Choroid plexus epithelial cell (primary cell): Measurements from ENCODE around the gene CNTN5.
A peak's percentile ranks its signal among the peaks of the same experiment; 100 is the strongest.

Experiments
- DNase-seq: peaks from one replicate; pipeline ENCODE4 v3.0.0-alpha.2; 2010; ENCODE audit warnings: low read depth
- H3K4me3 ChIP-seq: 2 replicates; pipeline ENCODE4 v1.5.1; 2011; ENCODE audit warnings: low read depth, mild to moderate bottlenecking, control low read depth, low read length, moderate library complexity
- TF ChIP-seq, protein P1 (sequence below): conservative IDR thresholded peaks from 2 replicates; pipeline ENCODE4 v1.5.1; 2011; ENCODE audit warnings: low read depth, mild to moderate bottlenecking, control low read depth, inconsistent platforms, low read length, moderate library complexity

The CNTN5 gene

DNA sequence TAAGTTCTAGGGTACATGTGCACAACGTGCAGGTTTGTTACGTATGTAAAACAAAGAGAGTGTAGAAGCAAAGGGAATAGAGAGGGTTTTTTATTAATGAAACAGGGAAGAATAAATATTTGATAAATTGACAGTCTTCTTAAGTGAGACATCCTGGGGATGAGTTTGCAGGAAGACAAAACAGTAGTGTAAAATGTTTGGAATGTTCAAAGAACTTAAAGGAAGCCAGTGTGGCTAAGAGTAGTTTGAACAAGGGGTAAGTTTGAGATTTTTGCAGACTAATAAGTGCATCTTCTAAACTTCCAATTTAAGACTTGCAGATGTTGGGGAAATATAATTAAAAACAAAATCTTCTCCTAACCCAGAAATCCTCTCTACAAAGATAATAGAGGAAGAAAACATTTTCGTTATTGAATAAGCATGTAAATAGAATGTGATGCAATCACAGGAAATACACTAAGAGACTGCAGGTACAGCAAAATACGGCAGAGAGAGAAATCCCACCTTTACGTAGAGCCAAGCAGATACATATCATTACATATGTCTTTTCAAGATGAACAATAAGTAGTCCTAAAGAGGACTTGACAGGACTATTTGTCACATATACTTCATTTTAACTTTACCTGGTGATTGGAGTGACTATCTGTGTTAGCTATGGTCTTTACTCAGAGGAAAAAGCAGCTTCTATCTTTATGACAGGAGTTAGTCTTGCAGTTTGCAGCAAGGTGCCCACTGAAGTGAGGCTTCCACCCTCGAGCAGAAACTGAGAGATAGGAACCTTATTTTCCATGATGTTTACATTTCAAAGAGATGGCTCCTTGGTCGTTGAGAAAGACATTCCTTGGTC, 402.1 kb downstream of the CNTN5 start:
- peak; percentile 43 for DNase-seq
- H3K4me3 ChIP-seq: no peak overlapping the region
- TF ChIP-seq, protein P1, sequence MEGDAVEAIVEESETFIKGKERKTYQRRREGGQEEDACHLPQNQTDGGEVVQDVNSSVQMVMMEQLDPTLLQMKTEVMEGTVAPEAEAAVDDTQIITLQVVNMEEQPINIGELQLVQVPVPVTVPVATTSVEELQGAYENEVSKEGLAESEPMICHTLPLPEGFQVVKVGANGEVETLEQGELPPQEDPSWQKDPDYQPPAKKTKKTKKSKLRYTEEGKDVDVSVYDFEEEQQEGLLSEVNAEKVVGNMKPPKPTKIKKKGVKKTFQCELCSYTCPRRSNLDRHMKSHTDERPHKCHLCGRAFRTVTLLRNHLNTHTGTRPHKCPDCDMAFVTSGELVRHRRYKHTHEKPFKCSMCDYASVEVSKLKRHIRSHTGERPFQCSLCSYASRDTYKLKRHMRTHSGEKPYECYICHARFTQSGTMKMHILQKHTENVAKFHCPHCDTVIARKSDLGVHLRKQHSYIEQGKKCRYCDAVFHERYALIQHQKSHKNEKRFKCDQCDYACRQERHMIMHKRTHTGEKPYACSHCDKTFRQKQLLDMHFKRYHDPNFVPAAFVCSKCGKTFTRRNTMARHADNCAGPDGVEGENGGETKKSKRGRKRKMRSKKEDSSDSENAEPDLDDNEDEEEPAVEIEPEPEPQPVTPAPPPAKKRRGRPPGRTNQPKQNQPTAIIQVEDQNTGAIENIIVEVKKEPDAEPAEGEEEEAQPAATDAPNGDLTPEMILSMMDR: no peak

DNA sequence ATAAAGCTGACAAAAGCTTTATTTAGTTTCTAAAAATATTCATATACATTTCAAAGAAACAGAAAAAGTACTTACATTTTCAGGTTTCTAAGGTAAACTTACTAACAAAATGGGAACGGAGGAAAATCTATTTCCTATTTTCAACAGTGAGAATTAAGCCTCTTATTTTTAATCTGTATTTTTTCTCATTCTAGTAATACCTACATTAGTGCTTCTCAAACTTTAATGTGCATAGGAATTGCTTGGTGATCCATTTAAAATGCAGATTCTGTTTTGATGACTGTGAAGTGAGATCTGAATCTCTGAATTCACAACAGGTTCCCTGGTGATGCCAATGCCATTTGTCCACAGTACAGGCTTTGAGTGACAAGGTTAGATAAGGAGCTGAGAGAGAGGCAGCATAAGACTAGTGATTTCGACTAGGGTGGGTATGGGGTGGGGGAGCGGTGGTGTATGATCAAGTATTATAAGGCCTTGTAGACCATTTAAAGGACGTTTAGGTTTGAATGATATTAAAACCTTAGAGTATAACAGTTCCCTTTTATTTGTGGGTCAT, 402.8 kb downstream of the CNTN5 start:
- DNase-seq: no peak
- H3K4me3 ChIP-seq: no peak overlapping the region
- TF ChIP-seq, protein P1: no peak

- TF ChIP-seq, protein P1: no peak
Observed at GRCh38 chr11:99424313-99425084, 403.8 kb downstream of the CNTN5 start.

GRCh38 chr11:99425596-99425995, 404.8 kb downstream of the CNTN5 start:
- TF ChIP-seq, protein P1: no peak
- no peak overlapping the region for H3K4me3 ChIP-seq
- DNase-seq: no peak

More at GRCh38 chr11:99424313-99425084, 403.8 kb downstream of the CNTN5 start:
- no peak overlapping the region for H3K4me3 ChIP-seq
- no peak for DNase-seq

- no peak overlapping the region for H3K4me3 ChIP-seq
- TF ChIP-seq, protein P1: no peak
- no peak for DNase-seq
Observed at GRCh38 chr11:99432677-99433076, 411.9 kb downstream of the CNTN5 start.

DNA sequence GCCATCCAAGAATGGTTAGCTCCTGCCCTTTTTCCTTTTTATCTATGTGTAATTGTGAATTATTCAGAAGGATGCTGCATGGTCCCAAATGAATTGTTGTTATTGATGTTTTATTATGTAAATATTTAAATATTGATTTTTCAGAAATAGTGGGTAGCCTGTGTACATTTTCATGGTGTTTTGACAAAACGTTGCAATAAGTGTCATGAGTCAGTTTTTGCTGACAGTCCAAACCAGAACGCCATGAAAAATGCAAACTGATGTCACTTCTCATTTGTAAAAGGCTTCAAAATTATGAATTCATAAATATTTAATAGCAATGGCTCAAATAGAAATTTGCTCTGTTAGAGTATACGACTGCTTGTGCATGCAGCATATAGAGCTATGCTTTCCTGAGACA, 422.5 kb downstream of the CNTN5 start:
- no peak for DNase-seq
- no peak overlapping the region for H3K4me3 ChIP-seq
- TF ChIP-seq, protein P1: no peak
